Measurements from ENCODE around the gene SLCO3A1.

Gene SLCO3A1

GRCh38 chr15:91985297-91985696 is 131.8 kb downstream of the SLCO3A1 start:
- Histone ChIP-seq H3K4ac (ENCODE audit: low read depth, low read length) (no peak overlapping the region), H4K8ac (ENCODE audit: low read depth, low read length) (no peak overlapping the region), H3K27me3 (ENCODE audit: insufficient read depth, low read length) (no peaks in the 10 kb centered on the region), H2AFZ (ENCODE audit: insufficient read depth, low read length, poor library complexity) (no peak overlapping the region), H3K27ac (ENCODE audit: low read depth, low read length) (no peak overlapping the region), H3K4me1 (ENCODE audit: control insufficient read depth in 1 of 2, insufficient read depth in 2 of 2, low read length in 2 of 2) (no peaks in the 10 kb centered on the region), H3K9ac (ENCODE audit: low read length) (no peak overlapping the region), H4K12ac (ENCODE audit: low read depth, low read length) (no peak overlapping the region), H3K4me2 (ENCODE audit: low read length) (no peak overlapping the region), H3K79me2 (ENCODE audit: control insufficient read depth, insufficient read depth, low read length, poor library complexity) (no peaks in the 10 kb centered on the region), H2BK120ac (ENCODE audit: insufficient read depth, low read length, poor library complexity) (no peak overlapping the region), H3K14ac (ENCODE audit: low read length) (no peak overlapping the region), H3K36me3 (ENCODE audit: control insufficient read depth in 1 of 2, insufficient read depth in 2 of 2, low read length in 2 of 2) (no peaks in the 10 kb centered on the region), H2BK12ac (ENCODE audit: low read length) (no peak overlapping the region), H2AK5ac (ENCODE audit: low read length) (no peak overlapping the region), H3K23ac (ENCODE audit: low read length) (no peak overlapping the region), H3K79me1 (ENCODE audit: low read length) (no peaks in the 10 kb centered on the region), H3K18ac (ENCODE audit: low read length) (no peak overlapping the region), H3K4me3 (ENCODE audit: low read depth, low read length) (no peak overlapping the region), H2BK5ac (ENCODE audit: low read depth, low read length, poor library complexity) (no peak overlapping the region), H4K91ac (ENCODE audit: low read depth, low read length) (no peak overlapping the region), H3K9me3 (ENCODE audit: insufficient read depth, low read depth, low read length) (no peaks in the 10 kb centered on the region)
- no peak for DNase-seq
- no CpG with 5 or more reads among the region's 7 CpGs for WGBS (ENCODE audit: extremely low coverage, insufficient coverage, insufficient read length)

DNA sequence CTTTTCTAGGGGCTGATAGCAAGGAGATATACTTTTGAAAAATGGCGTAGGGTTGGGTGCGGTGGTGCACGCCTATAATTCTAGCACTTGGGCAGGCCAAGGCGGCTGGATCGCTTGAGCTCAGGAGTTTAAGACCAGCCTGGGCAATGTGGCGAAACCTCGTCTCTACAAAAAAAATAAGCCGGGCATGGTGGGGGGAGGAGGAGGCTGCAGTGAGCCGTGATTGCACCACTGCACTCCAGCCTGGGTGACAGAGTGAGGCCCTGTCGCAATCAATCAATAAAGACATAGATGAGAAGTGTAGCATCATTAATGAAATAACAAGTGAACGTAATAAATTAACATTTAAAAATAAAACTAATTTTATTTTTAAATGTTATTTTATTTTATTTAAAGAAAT is 134.6 kb downstream of the SLCO3A1 start:
- H2AFZ ChIP-seq (ENCODE audit: insufficient read depth, low read length, poor library complexity), result no peak overlapping the region
- H3K36me3 ChIP-seq (ENCODE audit: control insufficient read depth in 1 of 2, insufficient read depth in 2 of 2, low read length in 2 of 2), result no peaks in the 10 kb centered on the region
- no peaks in the 10 kb centered on the region for H3K9me3 ChIP-seq (ENCODE audit: insufficient read depth, low read depth, low read length)
- no peak overlapping the region for H4K8ac ChIP-seq (ENCODE audit: low read depth, low read length)
- no peaks in the 10 kb centered on the region for H3K79me2 ChIP-seq (ENCODE audit: control insufficient read depth, insufficient read depth, low read length, poor library complexity)
- no peak overlapping the region for H2BK5ac ChIP-seq (ENCODE audit: low read depth, low read length, poor library complexity)
- no peak overlapping the region for H3K4me3 ChIP-seq (ENCODE audit: low read depth, low read length)
- no peak overlapping the region for H3K14ac ChIP-seq (ENCODE audit: low read length)
- no peak for DNase-seq
- no peak overlapping the region for H4K12ac ChIP-seq (ENCODE audit: low read depth, low read length)
- no peak overlapping the region for H3K4me2 ChIP-seq (ENCODE audit: low read length)
- no peaks in the 10 kb centered on the region for H3K4me1 ChIP-seq (ENCODE audit: control insufficient read depth in 1 of 2, insufficient read depth in 2 of 2, low read length in 2 of 2)
- H2BK120ac ChIP-seq (ENCODE audit: insufficient read depth, low read length, poor library complexity), result no peak overlapping the region
- H4K91ac ChIP-seq (ENCODE audit: low read depth, low read length), result no peak overlapping the region
- no peak overlapping the region for H3K4ac ChIP-seq (ENCODE audit: low read depth, low read length)
- H3K18ac ChIP-seq (ENCODE audit: low read length), result no peak overlapping the region
- H3K27me3 ChIP-seq (ENCODE audit: insufficient read depth, low read length), result no peaks in the 10 kb centered on the region
- no peaks in the 10 kb centered on the region for H3K79me1 ChIP-seq (ENCODE audit: low read length)
- no peak overlapping the region for H2AK5ac ChIP-seq (ENCODE audit: low read length)
- H3K23ac ChIP-seq (ENCODE audit: low read length), result no peak overlapping the region
- WGBS (ENCODE audit: extremely low coverage, insufficient coverage, insufficient read length), result no CpG with 5 or more reads among the region's 11 CpGs
- no peak overlapping the region for H3K27ac ChIP-seq (ENCODE audit: low read depth, low read length)
- no peak overlapping the region for H3K9ac ChIP-seq (ENCODE audit: low read length)
- no peak overlapping the region for H2BK12ac ChIP-seq (ENCODE audit: low read length)

DNA sequence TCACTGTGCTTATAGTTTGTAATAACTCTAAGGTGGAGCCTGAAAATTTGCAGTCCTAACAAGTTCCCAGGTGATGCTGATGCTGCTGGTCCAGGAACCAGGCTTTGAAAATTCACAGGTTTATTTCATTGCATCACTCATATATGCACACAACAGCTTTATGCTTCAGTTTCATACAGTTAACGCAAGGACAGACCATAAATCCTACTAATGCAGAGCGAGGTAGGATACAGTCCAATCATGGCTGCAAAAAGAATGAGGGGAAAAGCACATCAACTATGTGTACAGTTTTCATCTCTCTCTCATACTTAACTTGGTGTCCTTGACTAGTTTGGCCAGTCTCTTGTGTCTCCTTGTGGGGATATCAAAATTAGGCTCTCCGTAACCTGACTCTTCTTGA is 135.1 kb downstream of the SLCO3A1 start:
- Histone ChIP-seq H3K4me3 (ENCODE audit: low read depth, low read length) (no peak overlapping the region), H3K36me3 (ENCODE audit: control insufficient read depth in 1 of 2, insufficient read depth in 2 of 2, low read length in 2 of 2) (no peaks in the 10 kb centered on the region), H3K27ac (ENCODE audit: low read depth, low read length) (no peak overlapping the region), H3K79me1 (ENCODE audit: low read length) (no peaks in the 10 kb centered on the region), H3K9me3 (ENCODE audit: insufficient read depth, low read depth, low read length) (no peaks in the 10 kb centered on the region), H2BK12ac (ENCODE audit: low read length) (no peak overlapping the region), H3K23ac (ENCODE audit: low read length) (no peak overlapping the region), H3K27me3 (ENCODE audit: insufficient read depth, low read length) (no peaks in the 10 kb centered on the region), H3K14ac (ENCODE audit: low read length) (no peak overlapping the region), H3K18ac (ENCODE audit: low read length) (no peak overlapping the region), H3K79me2 (ENCODE audit: control insufficient read depth, insufficient read depth, low read length, poor library complexity) (no peaks in the 10 kb centered on the region), H2BK120ac (ENCODE audit: insufficient read depth, low read length, poor library complexity) (no peak overlapping the region), H4K12ac (ENCODE audit: low read depth, low read length) (no peak overlapping the region), H2BK5ac (ENCODE audit: low read depth, low read length, poor library complexity) (no peak overlapping the region), H3K4me2 (ENCODE audit: low read length) (no peak overlapping the region), H3K4me1 (ENCODE audit: control insufficient read depth in 1 of 2, insufficient read depth in 2 of 2, low read length in 2 of 2) (no peaks in the 10 kb centered on the region), H3K9ac (ENCODE audit: low read length) (no peak overlapping the region), H2AFZ (ENCODE audit: insufficient read depth, low read length, poor library complexity) (no peak overlapping the region), H3K4ac (ENCODE audit: low read depth, low read length) (no peak overlapping the region), H4K91ac (ENCODE audit: low read depth, low read length) (no peak overlapping the region), H2AK5ac (ENCODE audit: low read length) (no peak overlapping the region), H4K8ac (ENCODE audit: low read depth, low read length) (no peak overlapping the region)
- no peak for DNase-seq
- no CpG with 5 or more reads among the region's 3 CpGs for WGBS (ENCODE audit: extremely low coverage, insufficient coverage, insufficient read length)

DNA sequence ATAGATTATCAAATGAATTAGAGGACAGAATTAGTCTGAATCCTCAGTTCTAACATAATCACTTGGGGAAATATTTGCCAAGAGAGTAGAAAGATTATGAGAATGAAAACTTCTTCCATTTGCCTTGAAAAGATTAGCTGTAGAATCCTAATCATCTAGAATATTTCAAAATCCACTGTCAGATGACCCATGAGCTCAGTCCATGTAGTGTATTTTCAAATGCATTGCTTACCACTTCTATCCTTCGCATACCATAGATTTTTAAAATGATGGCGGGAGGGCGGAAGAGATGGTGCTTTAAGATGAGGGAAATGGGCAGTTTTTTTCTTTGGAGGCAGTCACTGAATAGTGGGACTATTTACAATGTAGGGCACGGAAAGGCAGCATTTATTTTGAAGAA is 136.3 kb downstream of the SLCO3A1 start:
- no CpG with 5 or more reads among the region's 4 CpGs for WGBS (ENCODE audit: extremely low coverage, insufficient coverage, insufficient read length)
- Histone ChIP-seq H3K18ac (ENCODE audit: low read length) (no peak overlapping the region), H2BK5ac (ENCODE audit: low read depth, low read length, poor library complexity) (no peak overlapping the region), H4K91ac (ENCODE audit: low read depth, low read length) (no peak overlapping the region), H3K23ac (ENCODE audit: low read length) (no peak overlapping the region), H3K14ac (ENCODE audit: low read length) (no peak overlapping the region), H3K79me1 (ENCODE audit: low read length) (no peaks in the 10 kb centered on the region), H2AK5ac (ENCODE audit: low read length) (no peak overlapping the region), H3K9ac (ENCODE audit: low read length) (no peak overlapping the region), H2BK12ac (ENCODE audit: low read length) (no peak overlapping the region), H3K79me2 (ENCODE audit: control insufficient read depth, insufficient read depth, low read length, poor library complexity) (no peaks in the 10 kb centered on the region), H3K27ac (ENCODE audit: low read depth, low read length) (no peak overlapping the region), H4K12ac (ENCODE audit: low read depth, low read length) (no peak overlapping the region), H3K27me3 (ENCODE audit: insufficient read depth, low read length) (no peaks in the 10 kb centered on the region), H3K36me3 (ENCODE audit: control insufficient read depth in 1 of 2, insufficient read depth in 2 of 2, low read length in 2 of 2) (no peaks in the 10 kb centered on the region), H3K4ac (ENCODE audit: low read depth, low read length) (no peak overlapping the region), H4K8ac (ENCODE audit: low read depth, low read length) (no peak overlapping the region), H3K4me1 (ENCODE audit: control insufficient read depth in 1 of 2, insufficient read depth in 2 of 2, low read length in 2 of 2) (no peaks in the 10 kb centered on the region), H2AFZ (ENCODE audit: insufficient read depth, low read length, poor library complexity) (no peak overlapping the region), H3K9me3 (ENCODE audit: insufficient read depth, low read depth, low read length) (no peaks in the 10 kb centered on the region), H2BK120ac (ENCODE audit: insufficient read depth, low read length, poor library complexity) (no peak overlapping the region), H3K4me3 (ENCODE audit: low read depth, low read length) (no peak overlapping the region), H3K4me2 (ENCODE audit: low read length) (no peak overlapping the region)
- DNase-seq, result peak in 1 of 2 donors; percentile 61
